WTC11 (cell line): ENCODE measurements around the gene POLR2E. TPM values are rescaled to one million over a fixed set of nuclear protein-coding genes. Genes with fewer than 3 reads are reported as not detected.

Source experiments
- ATAC-seq: fragments of 200-7000 bp; cut with Tn5 transposase; 2 replicates; pipeline ENCODE4 v1.10.0; 2021; ENCODE audit warnings: mild to moderate bottlenecking, moderate library complexity
- CTCF ChIA-PET: fragments of 300-600 bp; sonication (Branson Sonifier 250); formaldehyde crosslinking; loops from one replicate; lab custom pipeline; 2021; ENCODE audit warnings: antibody characterized with exemption; lab: Charles Lee
- POLR2A ChIA-PET: fragments of 350-600 bp; sonication (Branson Sonifier 250); formaldehyde crosslinking; loops from one replicate; lab custom pipeline; 2021; ENCODE audit warnings: antibody characterized with exemption; lab: Charles Lee
- DNase-seq: peaks from one replicate; pipeline ENCODE4 v3.0.0; 2021; ENCODE audit warnings: low spot score
- H3K27ac Mint-ChIP-seq: 2 replicates; pipeline ENCODE4 v1.8.0; 2021; ENCODE audit warnings: mixed read lengths
- H3K27me3 Mint-ChIP-seq: 2 replicates; pipeline ENCODE4 v1.8.0; 2021; ENCODE audit warnings: low read depth, mild to moderate bottlenecking, moderate library complexity, mixed read lengths
- H3K36me3 Mint-ChIP-seq: 2 replicates; pipeline ENCODE4 v1.8.0; 2021; ENCODE audit warnings: mixed read lengths
- H3K4me1 Mint-ChIP-seq: 2 replicates; pipeline ENCODE4 v1.8.0; 2022; ENCODE audit warnings: mixed read lengths
- H3K4me3 Mint-ChIP-seq: 2 replicates; pipeline ENCODE4 v1.8.0; 2021; ENCODE audit warnings: mild to moderate bottlenecking, moderate library complexity, mixed read lengths
- H3K9me3 Mint-ChIP-seq: 2 replicates; pipeline ENCODE4 v1.8.0; 2021; ENCODE audit warnings: mixed read lengths
- CREM ChIP-seq: sonication (generic); formaldehyde crosslinking; IDR thresholded peaks from 2 replicates; pipeline ENCODE4 v1.8.1; 2022; ENCODE audit warnings: mild to moderate bottlenecking, missing genetic modification reagents, moderate library complexity
- ESRRA ChIP-seq: sonication (generic); formaldehyde crosslinking; IDR thresholded peaks from 2 replicates; pipeline ENCODE4 v1.8.1; 2022; ENCODE audit warnings: mild to moderate bottlenecking, missing genetic modification reagents, borderline replicate concordance
- GTF2I ChIP-seq: fragments of 250-450 bp; sonication (Bioruptor Pico); conservative IDR thresholded peaks from 2 replicates; pipeline ENCODE4 v1.4.0; 2021; ENCODE audit warnings: mild to moderate bottlenecking
- JUN ChIP-seq: sonication (generic); formaldehyde crosslinking; IDR thresholded peaks from 2 replicates; pipeline ENCODE4 v1.8.0; 2023; ENCODE audit warnings: mild to moderate bottlenecking, missing genetic modification reagents
- NFATC4 ChIP-seq: fragments of 250-450 bp; sonication (Bioruptor Pico); IDR thresholded peaks from 2 replicates; pipeline ENCODE4 v1.9.0; 2021; ENCODE audit warnings: mild to moderate bottlenecking
- NR3C1 ChIP-seq: sonication (generic); formaldehyde crosslinking; conservative IDR thresholded peaks from 2 replicates; pipeline ENCODE4 v1.8.1; 2023; ENCODE audit warnings: low read depth, mild to moderate bottlenecking, missing genetic modification reagents
- TEAD1 ChIP-seq: sonication (generic); formaldehyde crosslinking; IDR thresholded peaks from 2 replicates; pipeline ENCODE4 v1.8.0; 2022; ENCODE audit warnings: mild to moderate bottlenecking, missing genetic modification reagents
- TP53 ChIP-seq: sonication (generic); formaldehyde crosslinking; IDR thresholded peaks from 2 replicates; pipeline ENCODE4 v1.8.1; 2023; ENCODE audit warnings: mild to moderate bottlenecking, missing genetic modification reagents
- USF2 ChIP-seq: sonication (generic); formaldehyde crosslinking; IDR thresholded peaks from 2 replicates; pipeline ENCODE4 v1.8.1; 2023; ENCODE audit warnings: mild to moderate bottlenecking, missing genetic modification reagents, moderate library complexity
- ZNF121 ChIP-seq: sonication (generic); formaldehyde crosslinking; IDR thresholded peaks from 2 replicates; pipeline ENCODE4 v1.8.0; 2023; ENCODE audit warnings: missing genetic modification reagents
- ZNF219 ChIP-seq: sonication (generic); formaldehyde crosslinking; IDR thresholded peaks from 2 replicates; pipeline ENCODE4 v1.8.0; 2023; ENCODE audit warnings: missing genetic modification reagents, mild to moderate bottlenecking, borderline replicate concordance
- ZNF281 ChIP-seq: sonication (generic); formaldehyde crosslinking; IDR thresholded peaks from 2 replicates; pipeline ENCODE4 v1.8.0; 2023; ENCODE audit warnings: mild to moderate bottlenecking, missing genetic modification reagents
- ZNF317 ChIP-seq: sonication (generic); formaldehyde crosslinking; IDR thresholded peaks from 2 replicates; pipeline ENCODE4 v1.8.1; 2023; ENCODE audit warnings: low read depth, mild to moderate bottlenecking, moderate library complexity, missing genetic modification reagents, borderline replicate concordance
- ZNF423 ChIP-seq: fragments of 250-450 bp; sonication (Bioruptor Pico); IDR thresholded peaks from 2 replicates; pipeline ENCODE4 v2.1.2; 2022; ENCODE audit warnings: mild to moderate bottlenecking, moderate library complexity
- total RNA-seq: library from RNA; stranded (reverse); gene quantifications from 3 replicates; pipeline ENCODE4 v1.2.3, GENCODE V29; 2021
- TF ChIP-seq, protein P1 (sequence below): sonication (generic); formaldehyde crosslinking; IDR thresholded peaks from 2 replicates; pipeline ENCODE4 v1.8.1; 2022; ENCODE audit warnings: low read depth, mild to moderate bottlenecking, moderate library complexity, missing genetic modification reagents, borderline replicate concordance
- TF ChIP-seq, protein P2 (sequence below): fragments of 250-450 bp; sonication (Bioruptor Pico); IDR thresholded peaks from 2 replicates; pipeline ENCODE4 v1.9.0; 2021; ENCODE audit warnings: moderate library complexity, mild to moderate bottlenecking, inconsistent platforms, borderline replicate concordance
- TF ChIP-seq, protein P3 (sequence below): sonication (generic); formaldehyde crosslinking; IDR thresholded peaks from 2 replicates; pipeline ENCODE4 v1.8.0; 2022; ENCODE audit warnings: missing genetic modification reagents

POLR2E gene
- total RNA-seq, 1 experiment from 2014 or later, result 275 TPM

- H3K4me1 Mint-ChIP-seq, result peaks cover 4% of the 10 kb centered on the region
- ChIA-PET CTCF (interaction anchor here (0.7 to 2.6 kb wide), 3 partner anchors 9 to 194 kb away, joined by 3 to 45 read pairs (median 7); no protein-coding TSS in a partner anchor), POLR2A (interaction anchor here (1.0 to 2.4 kb wide), 2 partner anchors 9 to 32 kb away, joined by 3 to 22 read pairs; no protein-coding TSS in a partner anchor)
- TF ChIP-seq NR3C1 (no peak), ZNF121 (CRISPR knock-in tag) (peak; percentile 94), NFATC4 (CRISPR knock-in tag) (no peak), GTF2I (CRISPR knock-in tag) (peak; percentile 88)
- peak overlapping the region; percentile 72 for H3K4me3 Mint-ChIP-seq
- H3K27me3 Mint-ChIP-seq, result peaks cover 21% of the 10 kb centered on the region
- H3K9me3 Mint-ChIP-seq, result no peaks in the 10 kb centered on the region
- ATAC-seq, result no peak
- DNase-seq, result no peak
- H3K36me3 Mint-ChIP-seq, result peaks cover 9% of the 10 kb centered on the region
- no peak overlapping the region for H3K27ac Mint-ChIP-seq
Measured at GRCh38 chr19:1072371-1073015, 22.7 kb downstream of the POLR2E start.

- H3K4me1 Mint-ChIP-seq, result peaks cover 5% of the 10 kb centered on the region
- ATAC-seq, result peak; percentile 33
- peak; percentile 74 for DNase-seq
- no peak overlapping the region for H3K27ac Mint-ChIP-seq
- H3K27me3 Mint-ChIP-seq, result peaks cover 23% of the 10 kb centered on the region
- ChIA-PET POLR2A (interaction anchor here (0.6 to 2.4 kb wide), 10 partner anchors 9 to 437 kb away, joined by 3 to 22 read pairs (median 3); partner anchors contain the start of gene ABCA7), CTCF (interaction anchor here (0.6 to 2.6 kb wide), 21 partner anchors 9 to 1891 kb away, joined by 3 to 45 read pairs (median 6); partner anchors contain the start of genes ABCA7, CNN2 and GPX4)
- H3K9me3 Mint-ChIP-seq, result no peaks in the 10 kb centered on the region
- peak overlapping the region; percentile 72 for H3K4me3 Mint-ChIP-seq
- H3K36me3 Mint-ChIP-seq, result peaks cover 8% of the 10 kb centered on the region
- 0 out of 2 replicates have a peak, but pooled peaks have one; percentile 30 for TF ChIP-seq ESRRA (CRISPR knock-in tag)
- no peak for TF ChIP-seq TEAD1
- TF ChIP-seq, protein P1, sequence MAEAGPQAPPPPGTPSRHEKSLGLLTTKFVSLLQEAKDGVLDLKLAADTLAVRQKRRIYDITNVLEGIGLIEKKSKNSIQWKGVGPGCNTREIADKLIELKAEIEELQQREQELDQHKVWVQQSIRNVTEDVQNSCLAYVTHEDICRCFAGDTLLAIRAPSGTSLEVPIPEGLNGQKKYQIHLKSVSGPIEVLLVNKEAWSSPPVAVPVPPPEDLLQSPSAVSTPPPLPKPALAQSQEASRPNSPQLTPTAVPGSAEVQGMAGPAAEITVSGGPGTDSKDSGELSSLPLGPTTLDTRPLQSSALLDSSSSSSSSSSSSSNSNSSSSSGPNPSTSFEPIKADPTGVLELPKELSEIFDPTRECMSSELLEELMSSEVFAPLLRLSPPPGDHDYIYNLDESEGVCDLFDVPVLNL (CRISPR knock-in tag), result peak; percentile 45; the same call in 1 of the 2 replicates
- TF ChIP-seq ZNF423 (CRISPR knock-in tag), result 0 out of 2 replicates have a peak, but pooled peaks have one; percentile 24
- TF ChIP-seq ZNF317 (CRISPR knock-in tag), result 0 out of 2 replicates have a peak, but pooled peaks have one; percentile 6
- TF ChIP-seq NR3C1, result no peak
- no peak for TF ChIP-seq ZNF281
- peak; percentile 89; the same call in 1 of the 2 replicates for TF ChIP-seq TP53 (CRISPR knock-in tag)
- TF ChIP-seq, protein P2, sequence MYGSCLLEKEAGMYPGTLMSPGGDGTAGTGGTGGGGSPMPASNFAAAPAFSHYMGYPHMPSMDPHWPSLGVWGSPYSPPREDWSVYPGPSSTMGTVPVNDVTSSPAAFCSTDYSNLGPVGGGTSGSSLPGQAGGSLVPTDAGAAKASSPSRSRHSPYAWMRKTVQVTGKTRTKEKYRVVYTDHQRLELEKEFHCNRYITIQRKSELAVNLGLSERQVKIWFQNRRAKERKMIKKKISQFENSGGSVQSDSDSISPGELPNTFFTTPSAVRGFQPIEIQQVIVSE (CRISPR knock-in tag), result no peak
- peak; percentile 69 for TF ChIP-seq USF2
- TF ChIP-seq CREM (CRISPR knock-in tag), result 0 out of 2 replicates have a peak, but pooled peaks have one; percentile 68
- peak; percentile 82; the same call in 1 of the 2 replicates for TF ChIP-seq ZNF219
- TF ChIP-seq, protein P3, sequence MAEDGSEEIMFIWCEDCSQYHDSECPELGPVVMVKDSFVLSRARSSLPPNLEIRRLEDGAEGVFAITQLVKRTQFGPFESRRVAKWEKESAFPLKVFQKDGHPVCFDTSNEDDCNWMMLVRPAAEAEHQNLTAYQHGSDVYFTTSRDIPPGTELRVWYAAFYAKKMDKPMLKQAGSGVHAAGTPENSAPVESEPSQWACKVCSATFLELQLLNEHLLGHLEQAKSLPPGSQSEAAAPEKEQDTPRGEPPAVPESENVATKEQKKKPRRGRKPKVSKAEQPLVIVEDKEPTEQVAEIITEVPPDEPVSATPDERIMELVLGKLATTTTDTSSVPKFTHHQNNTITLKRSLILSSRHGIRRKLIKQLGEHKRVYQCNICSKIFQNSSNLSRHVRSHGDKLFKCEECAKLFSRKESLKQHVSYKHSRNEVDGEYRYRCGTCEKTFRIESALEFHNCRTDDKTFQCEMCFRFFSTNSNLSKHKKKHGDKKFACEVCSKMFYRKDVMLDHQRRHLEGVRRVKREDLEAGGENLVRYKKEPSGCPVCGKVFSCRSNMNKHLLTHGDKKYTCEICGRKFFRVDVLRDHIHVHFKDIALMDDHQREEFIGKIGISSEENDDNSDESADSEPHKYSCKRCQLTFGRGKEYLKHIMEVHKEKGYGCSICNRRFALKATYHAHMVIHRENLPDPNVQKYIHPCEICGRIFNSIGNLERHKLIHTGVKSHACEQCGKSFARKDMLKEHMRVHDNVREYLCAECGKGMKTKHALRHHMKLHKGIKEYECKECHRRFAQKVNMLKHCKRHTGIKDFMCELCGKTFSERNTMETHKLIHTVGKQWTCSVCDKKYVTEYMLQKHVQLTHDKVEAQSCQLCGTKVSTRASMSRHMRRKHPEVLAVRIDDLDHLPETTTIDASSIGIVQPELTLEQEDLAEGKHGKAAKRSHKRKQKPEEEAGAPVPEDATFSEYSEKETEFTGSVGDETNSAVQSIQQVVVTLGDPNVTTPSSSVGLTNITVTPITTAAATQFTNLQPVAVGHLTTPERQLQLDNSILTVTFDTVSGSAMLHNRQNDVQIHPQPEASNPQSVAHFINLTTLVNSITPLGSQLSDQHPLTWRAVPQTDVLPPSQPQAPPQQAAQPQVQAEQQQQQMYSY (CRISPR knock-in tag), result peak; percentile 93
- TF ChIP-seq JUN (CRISPR knock-in tag), result no peak
Measured at GRCh38 chr19:1070931-1071791, 24.0 kb downstream of the POLR2E start.
